Keratinocyte (primary cell): Measurements from ENCODE around the gene KLHDC4. TPM values are rescaled to one million over a fixed set of nuclear protein-coding genes. Genes with fewer than 3 reads are reported as not detected.

Experiments used
- DNase-seq: peaks from one replicate; pipeline ENCODE4 v3.0.0-alpha.2; 2011; ENCODE audit warnings: low read depth, missing footprints, low spot score
- FAIRE-seq: peaks from 2 replicates; lab custom pipeline; 2011; peaks lifted over from hg19 to GRCh38; lab: Jason Lieb, UNC
- H2AFZ ChIP-seq: 2 replicates; pipeline ENCODE4 v1.6.0; 2012; ENCODE audit warnings: low read length, control low read depth, inconsistent platforms; ENCODE audit not compliant: control insufficient read depth
- H3K27ac ChIP-seq: 2 replicates; pipeline ENCODE4 v1.5.1; 2011; ENCODE audit warnings: low read length; ENCODE audit not compliant: control insufficient read depth, insufficient read depth
- H3K27me3 ChIP-seq: 3 replicates; pipeline ENCODE4 v1.6.0; 2011; ENCODE audit warnings: low read length; ENCODE audit not compliant: control insufficient read depth, insufficient read depth; ENCODE audit errors: extremely low read depth
- H3K36me3 ChIP-seq, 2 experiments: 2 replicates in 1 of 2; 3 replicates in 1 of 2; pipeline ENCODE4 v1.5.1; 2011; ENCODE audit warnings: low read length in 2 of 2, mild to moderate bottlenecking in 1 of 2; ENCODE audit not compliant: control insufficient read depth in 2 of 2, insufficient read depth in 2 of 2; ENCODE audit errors: extremely low read depth in 1 of 2
- H3K4me1 ChIP-seq: 3 replicates; pipeline ENCODE4 v1.5.1; 2011; ENCODE audit warnings: low read length; ENCODE audit not compliant: control insufficient read depth, insufficient read depth; ENCODE audit errors: extremely low read depth
- H3K4me2 ChIP-seq: 3 replicates; pipeline ENCODE4 v1.6.0; 2011; ENCODE audit warnings: low read depth, low read length; ENCODE audit not compliant: control insufficient read depth, insufficient read depth; ENCODE audit errors: extremely low read depth
- H3K4me3 ChIP-seq, 3 experiments: fragments of 200-600 bp in 1 of 3; sonication (generic) in 1 of 3; 2 replicates in 2 of 3; 3 replicates in 1 of 3; pipeline ENCODE4 v1.5.1; 2011 to 2016; ENCODE audit warnings: low read length in 3 of 3, mild to moderate bottlenecking in 3 of 3, control low read depth in 2 of 3, inconsistent platforms in 1 of 3, low read depth in 1 of 3, mixed read lengths in 1 of 3, mixed run types in 1 of 3, moderate library complexity in 1 of 3; ENCODE audit not compliant: control insufficient read depth in 2 of 3, insufficient read depth in 2 of 3; ENCODE audit errors: extremely low read depth in 1 of 3
- H3K79me2 ChIP-seq: 2 replicates; pipeline ENCODE4 v1.6.0; 2012; ENCODE audit warnings: low read length; ENCODE audit not compliant: control insufficient read depth, insufficient read depth
- H3K9ac ChIP-seq: 3 replicates; pipeline ENCODE4 v1.6.0; 2011; ENCODE audit warnings: low read length; ENCODE audit not compliant: control insufficient read depth, insufficient read depth; ENCODE audit errors: extremely low read depth
- H3K9me1 ChIP-seq: 3 replicates; pipeline ENCODE4 v1.6.0; 2011; ENCODE audit warnings: low read length; ENCODE audit not compliant: control insufficient read depth, insufficient read depth; ENCODE audit errors: extremely low read depth
- H3K9me3 ChIP-seq: 2 replicates; pipeline ENCODE4 v1.5.1; 2012; ENCODE audit warnings: low read depth, low read length; ENCODE audit not compliant: control insufficient read depth
- H4K20me1 ChIP-seq: 3 replicates; pipeline ENCODE4 v1.6.0; 2011; ENCODE audit warnings: low read length; ENCODE audit not compliant: control insufficient read depth, insufficient read depth; ENCODE audit errors: extremely low read depth
- CTCF ChIP-seq, 3 experiments: IDR thresholded peaks in 1 of 3; conservative IDR thresholded peaks in 1 of 3; optimal IDR thresholded peaks in 1 of 3; 2 replicates in 2 of 3; 3 replicates in 1 of 3; pipeline versions ENCODE3 to v1.5.1; 2011; ENCODE audit warnings: low read length in 3 of 3, mild to moderate bottlenecking in 3 of 3, moderate library complexity in 2 of 3, control low read depth in 1 of 3, inconsistent platforms in 1 of 3; ENCODE audit not compliant: insufficient read depth in 2 of 3; ENCODE audit errors: extremely low read depth in 1 of 3
- EZH2 ChIP-seq: IDR thresholded peaks from one replicate; pipeline ENCODE4 v1.6.1; 2012; ENCODE audit warnings: inconsistent platforms, mild to moderate bottlenecking, low read length, moderate library complexity
- dilution Hi-C: fragments of 300-500 bp; cut with MboI; formaldehyde crosslinking; loops from one replicate; pipeline ENCODE4 v1.7.0; 2020; ENCODE audit warnings: low sequenced_read_pairs; ENCODE audit not compliant: extremely low pct_ligation_motif_present
- polyA plus RNA-seq, 5 experiments: library from polyadenylated mRNA; depleted of rRNA in 3 of 5; stranded (reverse) in 3 of 5; stranded (forward) in 1 of 5; unstranded in 1 of 5; fragments of >200 nt; gene quantifications; 1 replicate in 1 of 5; 2 replicates in 3 of 5; 3 replicates in 1 of 5; pipeline versions ENCODE4 v1.2.1 to v1.2.3, GENCODE V29; 2011 to 2012; ENCODE audit warnings: missing spikeins in 2 of 5, low read depth in 1 of 5, low replicate concordance in 1 of 5

The KLHDC4 gene
- polyA plus RNA-seq, 1 donor (not counting 4 experiments of a cell fraction or from before 2014, with no cell fraction given): 13.4 TPM

GRCh38 chr16:87795336-87795735 is 29.6 kb upstream of the KLHDC4 start:
- Histone ChIP-seq H3K36me3 (no peaks in the 10 kb centered on the region), H3K27ac (no peak overlapping the region), H3K9me1 (no peaks in the 10 kb centered on the region), H3K4me1 (peaks cover 27% of the 10 kb centered on the region), H3K4me3 (no peak overlapping the region), H3K79me2 (no peaks in the 10 kb centered on the region), H3K9me3 (no peaks in the 10 kb centered on the region), H3K9ac (no peak overlapping the region), H4K20me1 (no peaks in the 10 kb centered on the region), H3K27me3 (no peaks in the 10 kb centered on the region), H3K4me2 (no peak overlapping the region), H2AFZ (no peak overlapping the region)
- FAIRE-seq (no peak), DNase-seq (no peak)
- no peak for TF ChIP-seq EZH2
- no peak for TF ChIP-seq CTCF (optimal IDR thresholded peaks at IDR 0.05 in 1 of 3, IDR thresholded peaks at IDR 0.05 in 1 of 3, conservative IDR thresholded peaks at IDR 0.05 in 1 of 3; ENCODE audit: extremely low read depth in 1 of 3, insufficient read depth in 2 of 3, low read length in 3 of 3)
- dilution Hi-C loops: no loop called here

- Histone ChIP-seq H3K27me3 (no peaks in the 10 kb centered on the region), H3K4me2 (no peak overlapping the region), H3K36me3 (no peaks in the 10 kb centered on the region), H2AFZ (no peak overlapping the region), H4K20me1 (no peaks in the 10 kb centered on the region), H3K4me1 (peaks cover 33% of the 10 kb centered on the region), H3K9ac (no peak overlapping the region), H3K9me3 (no peaks in the 10 kb centered on the region), H3K79me2 (no peaks in the 10 kb centered on the region), H3K9me1 (no peaks in the 10 kb centered on the region), H3K4me3 (no peak overlapping the region), H3K27ac (no peak overlapping the region)
- DNase-seq: no peak
- dilution Hi-C loops: no loop called here
- no peak for FAIRE-seq
- TF ChIP-seq CTCF (optimal IDR thresholded peaks at IDR 0.05 in 1 of 3, IDR thresholded peaks at IDR 0.05 in 1 of 3, conservative IDR thresholded peaks at IDR 0.05 in 1 of 3; ENCODE audit: extremely low read depth in 1 of 3, insufficient read depth in 2 of 3, low read length in 3 of 3): no peak
- no peak for TF ChIP-seq EZH2
These were observed 28.8 kb upstream of the KLHDC4 start for GRCh38 chr16:87794485-87795078.
